ENCODE measurements around the gene RYR2.

DNA sequence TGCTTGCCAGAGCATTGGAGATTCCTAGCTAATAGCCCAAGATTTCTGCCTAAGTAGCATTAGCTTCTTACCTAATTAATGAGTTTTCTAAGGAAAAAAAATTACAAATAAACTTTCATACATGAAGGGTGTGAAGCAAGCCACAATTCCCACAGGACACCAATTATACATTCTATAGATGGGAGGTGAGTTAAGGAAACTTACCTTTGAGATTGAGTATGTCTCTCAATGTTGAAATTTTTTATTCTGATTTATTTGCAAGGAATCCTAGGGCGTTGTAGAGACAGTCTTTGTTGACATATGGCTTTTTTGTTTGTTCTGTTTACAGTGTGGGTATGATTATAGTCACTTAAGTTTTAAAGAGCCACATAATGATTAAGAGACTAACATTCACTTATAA is 313.0 kb downstream of the RYR2 start:
- TF ChIP-seq, protein P1, sequence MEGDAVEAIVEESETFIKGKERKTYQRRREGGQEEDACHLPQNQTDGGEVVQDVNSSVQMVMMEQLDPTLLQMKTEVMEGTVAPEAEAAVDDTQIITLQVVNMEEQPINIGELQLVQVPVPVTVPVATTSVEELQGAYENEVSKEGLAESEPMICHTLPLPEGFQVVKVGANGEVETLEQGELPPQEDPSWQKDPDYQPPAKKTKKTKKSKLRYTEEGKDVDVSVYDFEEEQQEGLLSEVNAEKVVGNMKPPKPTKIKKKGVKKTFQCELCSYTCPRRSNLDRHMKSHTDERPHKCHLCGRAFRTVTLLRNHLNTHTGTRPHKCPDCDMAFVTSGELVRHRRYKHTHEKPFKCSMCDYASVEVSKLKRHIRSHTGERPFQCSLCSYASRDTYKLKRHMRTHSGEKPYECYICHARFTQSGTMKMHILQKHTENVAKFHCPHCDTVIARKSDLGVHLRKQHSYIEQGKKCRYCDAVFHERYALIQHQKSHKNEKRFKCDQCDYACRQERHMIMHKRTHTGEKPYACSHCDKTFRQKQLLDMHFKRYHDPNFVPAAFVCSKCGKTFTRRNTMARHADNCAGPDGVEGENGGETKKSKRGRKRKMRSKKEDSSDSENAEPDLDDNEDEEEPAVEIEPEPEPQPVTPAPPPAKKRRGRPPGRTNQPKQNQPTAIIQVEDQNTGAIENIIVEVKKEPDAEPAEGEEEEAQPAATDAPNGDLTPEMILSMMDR (IDR thresholded peaks at IDR 0.05), result no peak
- no peak for TF ChIP-seq POLR2A (IDR thresholded peaks at IDR 0.05)
